Measurements from ENCODE around the gene VHLL. TPM values are rescaled to one million over a fixed set of nuclear protein-coding genes. Genes with fewer than 3 reads are reported as not detected.

Gene VHLL
- total RNA-seq, 1 donor from 2014 or later: not detected

- peak overlapping the region; percentile 40 for H3K4me3 Mint-ChIP-seq (ENCODE audit: unreplicated experiment)
- H3K27ac Mint-ChIP-seq (ENCODE audit: unreplicated experiment): no peak overlapping the region
Measured at GRCh38 chr1:156293098-156293434, 6.0 kb downstream of the VHLL start.

GRCh38 chr1:156291226-156292061 is 7.7 kb downstream of the VHLL start:
- TF ChIP-seq CTCF (IDR thresholded peaks at IDR 0.05): no peak
- DNase-seq (ENCODE audit: extremely low spot score, unreplicated experiment): peak; percentile 94
- Mint-ChIP-seq H3K4me1 (ENCODE audit: unreplicated experiment) (peaks cover 34% of the 10 kb centered on the region), H3K9me3 (ENCODE audit: unreplicated experiment) (no peaks in the 10 kb centered on the region), H3K27me3 (ENCODE audit: unreplicated experiment) (no peaks in the 10 kb centered on the region), H3K36me3 (ENCODE audit: unreplicated experiment) (peaks cover 7% of the 10 kb centered on the region), H3K4me3 (ENCODE audit: unreplicated experiment) (peak overlapping the region; percentile 94), H3K27ac (ENCODE audit: unreplicated experiment) (peak overlapping the region; percentile 97)

More at GRCh38 chr1:156293098-156293434, 6.0 kb downstream of the VHLL start:
- TF ChIP-seq CTCF (IDR thresholded peaks at IDR 0.05): no peak
- H3K4me1 Mint-ChIP-seq (ENCODE audit: unreplicated experiment): peaks cover 34% of the 10 kb centered on the region
- no peaks in the 10 kb centered on the region for H3K9me3 Mint-ChIP-seq (ENCODE audit: unreplicated experiment)
- no peak for DNase-seq (ENCODE audit: extremely low spot score, unreplicated experiment)
- H3K36me3 Mint-ChIP-seq (ENCODE audit: unreplicated experiment): peaks cover 7% of the 10 kb centered on the region
- no peaks in the 10 kb centered on the region for H3K27me3 Mint-ChIP-seq (ENCODE audit: unreplicated experiment)

GRCh38 chr1:156289857-156290256 is 9.2 kb downstream of the VHLL start:
- Mint-ChIP-seq H3K4me3 (ENCODE audit: unreplicated experiment) (peak overlapping the region; percentile 14), H3K4me1 (ENCODE audit: unreplicated experiment) (peaks cover 23% of the 10 kb centered on the region), H3K9me3 (ENCODE audit: unreplicated experiment) (no peaks in the 10 kb centered on the region), H3K27me3 (ENCODE audit: unreplicated experiment) (no peaks in the 10 kb centered on the region), H3K27ac (ENCODE audit: unreplicated experiment) (no peak overlapping the region), H3K36me3 (ENCODE audit: unreplicated experiment) (peaks cover 7% of the 10 kb centered on the region)
- no peak for DNase-seq (ENCODE audit: extremely low spot score, unreplicated experiment)
- TF ChIP-seq CTCF (IDR thresholded peaks at IDR 0.05): no peak

GRCh38 chr1:156286061-156286460 is 13.0 kb downstream of the VHLL start:
- no peak overlapping the region for H3K27ac Mint-ChIP-seq (ENCODE audit: unreplicated experiment)
- TF ChIP-seq CTCF (IDR thresholded peaks at IDR 0.05): no peak
- DNase-seq (ENCODE audit: extremely low spot score, unreplicated experiment): no peak
- peaks cover 7% of the 10 kb centered on the region for H3K36me3 Mint-ChIP-seq (ENCODE audit: unreplicated experiment)
- H3K4me3 Mint-ChIP-seq (ENCODE audit: unreplicated experiment): no peak overlapping the region
- H3K4me1 Mint-ChIP-seq (ENCODE audit: unreplicated experiment): peaks cover 28% of the 10 kb centered on the region
- H3K9me3 Mint-ChIP-seq (ENCODE audit: unreplicated experiment): no peaks in the 10 kb centered on the region
- no peaks in the 10 kb centered on the region for H3K27me3 Mint-ChIP-seq (ENCODE audit: unreplicated experiment)

GRCh38 chr1:156285437-156285836 is 13.7 kb downstream of the VHLL start:
- no peak overlapping the region for H3K4me3 Mint-ChIP-seq (ENCODE audit: unreplicated experiment)
- H3K27ac Mint-ChIP-seq (ENCODE audit: unreplicated experiment): no peak overlapping the region
- no peak for DNase-seq (ENCODE audit: extremely low spot score, unreplicated experiment)
- peaks cover 31% of the 10 kb centered on the region for H3K4me1 Mint-ChIP-seq (ENCODE audit: unreplicated experiment)
- H3K9me3 Mint-ChIP-seq (ENCODE audit: unreplicated experiment): no peaks in the 10 kb centered on the region
- no peaks in the 10 kb centered on the region for H3K27me3 Mint-ChIP-seq (ENCODE audit: unreplicated experiment)
- TF ChIP-seq CTCF (IDR thresholded peaks at IDR 0.05): no peak
- peaks cover 7% of the 10 kb centered on the region for H3K36me3 Mint-ChIP-seq (ENCODE audit: unreplicated experiment)

Data from osteocyte (in vitro differentiated cells).